Nephron (organoid): ENCODE data around the gene ARHGEF37.
"Not testable (repeated sequence)": the region's sequence is repeated elsewhere in the genome, so short reads cannot be mapped to it uniquely, and the experiment has no call there.

ENCODE experiments used
- H3K27ac Mint-ChIP-seq, 3 experiments: 2 replicates each; pipeline ENCODE4 v1.8.0; 2020; ENCODE audit warnings: mixed read lengths in 3 of 3, mild to moderate bottlenecking in 2 of 3, moderate library complexity in 1 of 3
- H3K27me3 Mint-ChIP-seq: 2 replicates; pipeline ENCODE4 v1.8.0; 2021; ENCODE audit warnings: low read depth, mild to moderate bottlenecking, moderate library complexity, mixed read lengths
- H3K36me3 Mint-ChIP-seq: 2 replicates; pipeline ENCODE4 v1.8.0; 2020; ENCODE audit warnings: low read depth, mixed read lengths
- H3K4me1 Mint-ChIP-seq: 2 replicates; pipeline ENCODE4 v1.8.0; 2020; ENCODE audit warnings: mixed read lengths
- H3K4me3 Mint-ChIP-seq, 3 experiments: 2 replicates each; pipeline ENCODE4 v1.8.0; 2020; ENCODE audit warnings: mild to moderate bottlenecking in 3 of 3, mixed read lengths in 3 of 3, moderate library complexity in 2 of 3
- H3K9me3 Mint-ChIP-seq: 2 replicates; pipeline ENCODE4 v1.8.0; 2020; ENCODE audit warnings: mixed read lengths
- TF ChIP-seq, protein P1 (sequence below), 3 experiments: fragments of 200-600 bp; sonication (generic); IDR thresholded peaks; one replicate each; pipeline ENCODE4 v1.5.0; 2021; ENCODE audit warnings: antibody characterized with exemption in 3 of 3; ENCODE audit not compliant: unreplicated experiment in 3 of 3

The ARHGEF37 gene, protein sequence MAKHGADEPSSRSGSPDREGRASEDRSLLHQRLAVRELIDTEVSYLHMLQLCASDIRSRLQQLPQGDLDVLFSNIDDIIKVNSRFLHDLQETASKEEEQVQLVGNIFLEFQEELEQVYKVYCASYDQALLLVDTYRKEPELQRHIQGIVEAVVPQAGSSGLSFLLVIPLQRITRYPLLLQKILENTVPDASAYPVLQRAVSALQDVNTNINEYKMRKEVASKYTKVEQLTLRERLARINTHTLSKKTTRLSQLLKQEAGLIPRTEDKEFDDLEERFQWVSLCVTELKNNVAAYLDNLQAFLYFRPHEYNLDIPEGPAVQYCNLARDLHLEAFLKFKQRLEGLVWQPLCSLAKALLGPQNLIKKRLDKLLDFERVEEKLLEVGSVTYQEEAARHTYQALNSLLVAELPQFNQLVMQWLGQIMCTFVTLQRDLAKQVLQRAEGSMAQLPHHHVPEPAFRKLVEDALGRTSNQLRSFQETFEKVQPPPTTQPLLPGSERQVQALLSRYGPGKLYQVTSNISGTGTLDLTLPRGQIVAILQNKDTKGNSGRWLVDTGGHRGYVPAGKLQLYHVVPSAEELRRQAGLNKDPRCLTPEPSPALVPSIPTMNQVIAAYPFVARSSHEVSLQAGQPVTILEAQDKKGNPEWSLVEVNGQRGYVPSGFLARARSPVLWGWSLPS

DNA sequence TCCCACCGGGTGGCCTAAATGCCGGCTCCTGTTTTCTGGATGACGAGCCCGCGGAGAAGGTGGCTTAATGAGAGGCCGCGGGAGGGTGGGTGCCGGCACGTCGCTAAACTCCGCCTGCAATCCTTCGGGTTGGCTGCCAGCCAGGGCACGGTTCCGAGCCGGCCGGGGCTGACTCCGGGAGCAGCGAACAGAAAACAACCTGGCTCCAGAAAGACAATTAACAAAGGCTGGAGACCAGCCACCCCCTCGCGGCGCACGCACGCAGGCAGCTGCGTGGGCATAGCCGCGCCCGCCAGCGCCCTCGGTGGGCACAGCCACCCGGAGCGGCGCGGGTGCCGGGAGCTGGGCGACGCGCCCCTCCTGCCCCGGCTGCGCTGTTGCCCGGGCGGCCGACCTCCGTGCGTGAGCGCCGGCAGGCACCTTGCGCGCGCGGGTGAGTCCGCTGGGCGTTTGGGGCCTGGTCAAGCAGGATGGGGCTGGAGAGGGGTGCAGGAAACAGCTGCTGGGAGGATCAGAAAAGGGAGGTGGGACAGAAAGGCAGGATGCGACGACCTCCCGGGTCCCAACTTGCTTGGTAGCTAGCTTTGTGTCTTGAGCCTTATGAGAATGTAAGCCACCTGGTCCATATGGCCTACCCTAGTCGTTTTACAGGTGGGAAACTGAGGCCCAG is at the start of gene ARHGEF37:
ARHGEF37 (plus strand) TSS at position 307 of the 670 bp plus-strand sequence. CDS start 16,272 bp downstream, outside the sequence.
- no peaks in the 10 kb centered on the region for H3K9me3 Mint-ChIP-seq
- no peaks in the 10 kb centered on the region for H3K36me3 Mint-ChIP-seq
- peaks cover 10% of the 10 kb centered on the region for H3K27me3 Mint-ChIP-seq
- H3K4me1 Mint-ChIP-seq, result peaks cover 44% of the 10 kb centered on the region
- H3K27ac Mint-ChIP-seq, result peak within 1 kb of the TSS; percentile 93 to 95 (median 93)
- peak within 1 kb of the TSS; percentile 79 to 90 (median 86) for H3K4me3 Mint-ChIP-seq
- TF ChIP-seq, protein P1, sequence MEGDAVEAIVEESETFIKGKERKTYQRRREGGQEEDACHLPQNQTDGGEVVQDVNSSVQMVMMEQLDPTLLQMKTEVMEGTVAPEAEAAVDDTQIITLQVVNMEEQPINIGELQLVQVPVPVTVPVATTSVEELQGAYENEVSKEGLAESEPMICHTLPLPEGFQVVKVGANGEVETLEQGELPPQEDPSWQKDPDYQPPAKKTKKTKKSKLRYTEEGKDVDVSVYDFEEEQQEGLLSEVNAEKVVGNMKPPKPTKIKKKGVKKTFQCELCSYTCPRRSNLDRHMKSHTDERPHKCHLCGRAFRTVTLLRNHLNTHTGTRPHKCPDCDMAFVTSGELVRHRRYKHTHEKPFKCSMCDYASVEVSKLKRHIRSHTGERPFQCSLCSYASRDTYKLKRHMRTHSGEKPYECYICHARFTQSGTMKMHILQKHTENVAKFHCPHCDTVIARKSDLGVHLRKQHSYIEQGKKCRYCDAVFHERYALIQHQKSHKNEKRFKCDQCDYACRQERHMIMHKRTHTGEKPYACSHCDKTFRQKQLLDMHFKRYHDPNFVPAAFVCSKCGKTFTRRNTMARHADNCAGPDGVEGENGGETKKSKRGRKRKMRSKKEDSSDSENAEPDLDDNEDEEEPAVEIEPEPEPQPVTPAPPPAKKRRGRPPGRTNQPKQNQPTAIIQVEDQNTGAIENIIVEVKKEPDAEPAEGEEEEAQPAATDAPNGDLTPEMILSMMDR (IDR thresholded peaks at IDR 0.05; ENCODE audit: unreplicated experiment in 3 of 3), result no peak

DNA sequence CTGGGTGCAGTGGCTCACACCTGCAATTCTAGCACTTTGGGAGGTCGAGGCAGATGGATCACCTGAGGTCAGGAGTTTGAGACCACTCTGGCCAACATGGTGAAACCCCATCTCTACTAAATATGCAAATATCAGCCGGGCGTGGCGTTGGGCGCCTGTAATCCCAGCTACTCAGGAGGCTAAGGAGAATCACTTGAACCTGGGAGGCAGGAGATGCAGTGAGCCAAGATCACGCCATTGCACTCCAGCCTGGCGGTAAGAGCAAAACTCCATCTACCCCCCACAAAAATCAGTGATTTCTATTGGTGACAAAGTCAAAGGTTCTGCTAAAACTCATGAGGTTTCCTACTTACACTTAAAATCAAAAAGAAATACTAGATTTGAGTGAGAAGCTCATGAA is 48.9 kb upstream of the ARHGEF37 start:
- H3K9me3 Mint-ChIP-seq, result no peaks in the 10 kb centered on the region
- no peaks in the 10 kb centered on the region for H3K27me3 Mint-ChIP-seq
- no peak overlapping the region for H3K27ac Mint-ChIP-seq
- peaks cover 39% of the 10 kb centered on the region for H3K4me1 Mint-ChIP-seq
- TF ChIP-seq, protein P1 (IDR thresholded peaks at IDR 0.05; ENCODE audit: unreplicated experiment in 3 of 3), result no peak
- H3K4me3 Mint-ChIP-seq, result no peak overlapping the region
- H3K36me3 Mint-ChIP-seq, result peaks cover 38% of the 10 kb centered on the region

DNA sequence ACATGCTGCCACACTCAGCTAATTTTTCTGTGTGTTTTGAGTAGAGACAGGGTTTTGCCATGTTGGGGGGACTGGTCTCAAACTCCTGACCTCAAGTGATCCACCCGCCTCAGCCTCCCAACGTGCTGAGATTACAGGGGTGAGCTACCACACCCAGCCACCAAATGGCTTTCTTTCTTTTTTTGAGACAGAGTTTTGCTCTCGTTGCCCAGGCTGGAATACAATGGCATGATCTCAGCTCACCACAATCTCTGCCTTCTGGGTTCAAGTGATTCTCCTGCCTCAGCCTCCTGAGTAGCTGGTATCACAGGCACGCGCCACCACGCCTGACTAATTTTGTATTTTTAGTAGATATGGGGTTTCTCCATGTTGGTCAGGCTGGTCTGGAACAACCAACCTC is 45.5 kb upstream of the ARHGEF37 start:
- H3K4me1 Mint-ChIP-seq, result peaks cover 23% of the 10 kb centered on the region
- not testable (repeated sequence) for H3K4me3 Mint-ChIP-seq, H3K27me3 Mint-ChIP-seq

DNA sequence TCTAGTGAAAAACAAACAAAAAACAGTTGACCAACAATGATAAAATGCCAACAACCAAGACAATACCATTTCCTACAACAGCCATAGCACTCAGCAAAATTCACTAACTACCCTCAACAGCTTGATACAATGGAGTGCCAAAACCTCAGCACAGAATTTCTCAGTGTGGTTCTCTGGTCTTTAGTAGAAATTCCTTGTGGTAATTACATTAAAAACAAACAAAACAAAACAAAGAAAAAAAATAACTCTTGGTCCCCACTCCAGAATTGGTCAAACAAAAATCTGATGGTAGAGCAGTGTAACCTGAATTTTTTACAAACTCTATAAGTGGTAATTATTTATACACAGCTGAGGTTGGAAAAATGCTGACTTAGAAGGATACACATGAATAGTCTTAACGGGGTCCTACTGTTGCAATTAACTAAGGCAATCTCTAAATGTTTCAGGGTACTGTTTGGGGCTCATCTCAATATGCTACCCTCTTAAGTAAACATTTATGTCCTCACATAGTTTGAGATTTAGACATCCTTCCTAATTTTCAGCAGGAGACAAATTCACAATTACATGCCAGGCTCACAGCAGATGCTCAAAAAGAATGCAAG is 43.8 kb upstream of the ARHGEF37 start:
- TF ChIP-seq, protein P1 (IDR thresholded peaks at IDR 0.05; ENCODE audit: unreplicated experiment in 3 of 3), result no peak
- Mint-ChIP-seq H3K27ac (peak overlapping the region in 2 of 3 experiments; percentile 11 to 31), H3K4me3 (no peak overlapping the region), H3K27me3 (no peaks in the 10 kb centered on the region), H3K9me3 (no peaks in the 10 kb centered on the region), H3K36me3 (peaks cover 67% of the 10 kb centered on the region), H3K4me1 (peaks cover 26% of the 10 kb centered on the region)

More for the DNA sequence above, 45.5 kb upstream of the ARHGEF37 start:
- not testable (repeated sequence) for H3K9me3 Mint-ChIP-seq, H3K27ac Mint-ChIP-seq
- H3K36me3 Mint-ChIP-seq, result peaks cover 58% of the 10 kb centered on the region

DNA sequence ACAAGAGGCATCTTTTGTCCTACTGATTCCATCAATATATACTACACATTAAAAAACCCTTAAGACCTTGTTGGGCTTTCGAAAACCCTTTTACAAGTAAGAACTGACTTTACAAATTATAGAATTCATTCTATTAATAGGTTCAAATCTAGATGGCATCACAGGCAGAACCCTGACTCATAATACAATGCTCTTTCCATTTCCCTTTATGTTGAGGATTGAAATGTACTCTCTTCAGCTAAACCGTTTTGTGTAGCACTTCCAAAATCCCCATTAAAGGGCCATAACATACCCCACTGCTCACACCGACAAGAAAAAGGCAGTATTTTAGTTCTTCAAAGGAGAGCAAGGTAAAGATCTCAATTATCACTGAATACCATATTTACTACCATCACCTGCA is 41.2 kb upstream of the ARHGEF37 start:
- H3K27me3 Mint-ChIP-seq, result no peaks in the 10 kb centered on the region
- H3K27ac Mint-ChIP-seq, result peak overlapping the region in 1 of 3 experiments; percentile 40
- no peaks in the 10 kb centered on the region for H3K9me3 Mint-ChIP-seq
- H3K4me3 Mint-ChIP-seq, result no peak overlapping the region
- H3K4me1 Mint-ChIP-seq, result peaks cover 32% of the 10 kb centered on the region
- peaks cover 61% of the 10 kb centered on the region for H3K36me3 Mint-ChIP-seq
- TF ChIP-seq, protein P1 (IDR thresholded peaks at IDR 0.05; ENCODE audit: unreplicated experiment in 3 of 3), result no peak

DNA sequence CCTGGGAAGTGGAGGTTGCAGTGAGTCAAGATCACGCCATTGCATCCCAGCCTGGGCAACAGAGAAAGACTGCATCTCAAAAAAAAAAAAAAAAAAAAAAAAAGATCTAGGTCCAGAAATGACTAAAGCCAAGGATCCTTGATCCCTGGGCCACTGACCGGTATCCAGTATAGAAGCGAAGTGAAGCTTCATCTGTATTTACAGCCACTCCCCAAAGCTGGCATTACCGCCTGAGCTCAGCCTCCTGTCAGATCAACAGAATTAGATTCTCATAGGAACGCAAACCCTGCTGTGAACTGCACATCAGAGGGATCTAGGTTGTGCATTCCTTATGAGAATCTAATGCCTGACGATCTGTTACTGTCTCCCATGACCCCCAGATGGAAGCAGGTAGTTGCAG is 39.4 kb upstream of the ARHGEF37 start:
- H3K9me3 Mint-ChIP-seq, result no peaks in the 10 kb centered on the region
- H3K27ac Mint-ChIP-seq, result no peak overlapping the region
- no peak overlapping the region for H3K4me3 Mint-ChIP-seq
- TF ChIP-seq, protein P1 (IDR thresholded peaks at IDR 0.05; ENCODE audit: unreplicated experiment in 3 of 3), result no peak
- H3K27me3 Mint-ChIP-seq, result no peaks in the 10 kb centered on the region
- H3K4me1 Mint-ChIP-seq, result peaks cover 42% of the 10 kb centered on the region
- H3K36me3 Mint-ChIP-seq, result peaks cover 70% of the 10 kb centered on the region
